HG03575 (cell line): ENCODE measurements around the gene SLC35E2B.
"Not testable (repeated sequence)": the region's sequence is repeated elsewhere in the genome, so short reads cannot be mapped to it uniquely, and the experiment has no call there.

ENCODE experiments used
- ATAC-seq: cut with Tn5 transposase; IDR thresholded peaks from one replicate; pipeline ENCODE4 v1.9.1; 2021; ENCODE audit not compliant: unreplicated experiment, insufficient number of reproducible peaks, low FRiP score; ENCODE audit errors: extremely low read depth

Gene SLC35E2B

GRCh38 chr1:1658583-1659549 is 33.7 kb downstream of the SLC35E2B start, which contains the start of gene CDK11B:
CDK11B (minus strand) TSS chr1:1659004; CDS start chr1:1657485, 1,519 bp downstream.
- peak; percentile 49 for ATAC-seq

GRCh38 chr1:1648265-1648664 is 44.3 kb downstream of the SLC35E2B start:
- ATAC-seq: not testable (repeated sequence)

GRCh38 chr1:1647567-1648241 is 44.9 kb downstream of the SLC35E2B start:
- ATAC-seq: not testable (repeated sequence)

- ATAC-seq: not testable (repeated sequence)
Observed at GRCh38 chr1:1646326-1646725, 46.3 kb downstream of the SLC35E2B start.

- ATAC-seq: not testable (repeated sequence)
Observed at GRCh38 chr1:1640711-1641461, 51.7 kb downstream of the SLC35E2B start.

- ATAC-seq: not testable (repeated sequence)
Observed at GRCh38 chr1:1640081-1640480, 52.5 kb downstream of the SLC35E2B start.

GRCh38 chr1:1639368-1639767 is 53.2 kb downstream of the SLC35E2B start:
- ATAC-seq: not testable (repeated sequence)

- not testable (repeated sequence) for ATAC-seq
Observed at GRCh38 chr1:1638528-1638927, 54.1 kb downstream of the SLC35E2B start.

- ATAC-seq: not testable (repeated sequence)
Observed at GRCh38 chr1:1637479-1637875, 55.1 kb downstream of the SLC35E2B start.

GRCh38 chr1:1636621-1637478 is 55.7 kb downstream of the SLC35E2B start:
- not testable (repeated sequence) for ATAC-seq

GRCh38 chr1:1634613-1635012 is 58.0 kb downstream of the SLC35E2B start:
- not testable (repeated sequence) for ATAC-seq

GRCh38 chr1:1633409-1633808 is 59.2 kb downstream of the SLC35E2B start:
- not testable (repeated sequence) for ATAC-seq

- ATAC-seq: no peak
Observed at GRCh38 chr1:1631782-1632420, 60.7 kb downstream of the SLC35E2B start, which contains the start of gene MMP23B. MMP23B (plus strand) TSS chr1:1632173; CDS start chr1:1632219, 46 bp downstream.

GRCh38 chr1:1630965-1631781 is 61.4 kb downstream of the SLC35E2B start:
- ATAC-seq: no peak

- ATAC-seq: no peak
Observed at GRCh38 chr1:1630191-1630964, 62.2 kb downstream of the SLC35E2B start.
